GM23338 (cell line): ENCODE measurements around the gene BPIFB6. TPM values are rescaled to one million over a fixed set of nuclear protein-coding genes. Genes with fewer than 3 reads are reported as not detected.

ENCODE experiments used
- ATAC-seq: fragments of 200-7000 bp; cut with Tn5 transposase; 3 replicates; pipeline ENCODE4 v1.9.1; 2020
- DNase-seq: peaks from one replicate; pipeline ENCODE4 v3.0.0-alpha.2; 2015; ENCODE audit warnings: low spot score
- H2AFZ ChIP-seq: fragments of 200-600 bp; sonication (generic); 2 replicates; pipeline ENCODE4 v1.8.0; 2016; ENCODE audit warnings: antibody characterized with exemption, mild to moderate bottlenecking, moderate library complexity
- H3F3A ChIP-seq: fragments of 200-600 bp; sonication (generic); replicated peaks from 2 replicates; pipeline ENCODE4 v1.8.0; 2017; ENCODE audit warnings: antibody characterized with exemption, mixed run types, low read depth
- H3K27ac ChIP-seq: fragments of 200-600 bp; sonication (generic); 2 replicates; pipeline ENCODE4 v1.6.1; 2016; ENCODE audit warnings: low read depth
- H3K27me3 ChIP-seq: fragments of 200-600 bp; sonication (generic); 2 replicates; pipeline ENCODE4 v1.8.0; 2016; ENCODE audit warnings: mild to moderate bottlenecking, mixed run types, moderate library complexity; ENCODE audit not compliant: insufficient read depth
- H3K36me3 ChIP-seq: fragments of 200-600 bp; sonication (generic); 2 replicates; pipeline ENCODE4 v1.8.0; 2016; ENCODE audit warnings: mild to moderate bottlenecking; ENCODE audit not compliant: insufficient read depth
- H3K4me1 ChIP-seq: fragments of 200-600 bp; sonication (generic); 2 replicates; pipeline ENCODE4 v1.8.0; 2016; ENCODE audit warnings: mild to moderate bottlenecking, moderate library complexity; ENCODE audit not compliant: insufficient read depth
- H3K4me2 ChIP-seq: fragments of 200-600 bp; sonication (generic); 2 replicates; pipeline ENCODE4 v1.7.1; 2017; ENCODE audit warnings: mixed run types
- H3K4me3 ChIP-seq: fragments of 200-600 bp; sonication (generic); 2 replicates; pipeline ENCODE4 v1.6.1; 2016; ENCODE audit warnings: mixed run types
- H3K79me2 ChIP-seq: fragments of 200-600 bp; sonication (generic); replicated peaks from 2 replicates; pipeline ENCODE4 v1.8.0; 2017; ENCODE audit warnings: mild to moderate bottlenecking; ENCODE audit not compliant: insufficient read depth
- H3K9me2 ChIP-seq: fragments of 200-600 bp; sonication (generic); 2 replicates; pipeline ENCODE4 v1.8.0; 2017; ENCODE audit not compliant: insufficient read depth
- H4K20me1 ChIP-seq: fragments of 200-600 bp; sonication (generic); replicated peaks from 2 replicates; pipeline ENCODE4 v1.8.0; 2017; ENCODE audit warnings: mild to moderate bottlenecking; ENCODE audit not compliant: insufficient read depth
- H3K27ac Mint-ChIP-seq: 2 replicates; pipeline ENCODE4 v1.8.0; 2020; ENCODE audit warnings: inconsistent platforms, mild to moderate bottlenecking, moderate library complexity, mixed read lengths
- H3K27me3 Mint-ChIP-seq: 3 replicates; pipeline ENCODE4 v1.8.0; 2022; ENCODE audit warnings: low read depth, mild to moderate bottlenecking, moderate library complexity, mixed read lengths, inconsistent platforms; ENCODE audit not compliant: insufficient read depth, poor library complexity
- H3K36me3 Mint-ChIP-seq: 3 replicates; pipeline ENCODE4 v1.8.0; 2021; ENCODE audit warnings: low read depth, mild to moderate bottlenecking, inconsistent platforms, moderate library complexity, mixed read lengths
- H3K4me1 Mint-ChIP-seq: 3 replicates; pipeline ENCODE4 v1.8.0; 2020; ENCODE audit warnings: mild to moderate bottlenecking, inconsistent platforms, mixed read lengths
- H3K4me3 Mint-ChIP-seq: 3 replicates; pipeline ENCODE4 v1.8.0; 2021; ENCODE audit warnings: moderate library complexity, mild to moderate bottlenecking, inconsistent platforms, mixed read lengths
- H3K9me3 Mint-ChIP-seq: 3 replicates; pipeline ENCODE4 v1.8.0; 2020; ENCODE audit warnings: moderate library complexity, mild to moderate bottlenecking, inconsistent platforms, mixed read lengths
- CREB1 ChIP-seq: fragments of 250-450 bp; sonication (Bioruptor Pico); IDR thresholded peaks from 2 replicates; pipeline ENCODE4 v1.5.0; 2020; ENCODE audit warnings: low read depth, mild to moderate bottlenecking, moderate library complexity
- EZH2 ChIP-seq: fragments of 200-600 bp; sonication (generic); IDR thresholded peaks from one replicate; pipeline ENCODE4 v1.8.0; 2017; ENCODE audit warnings: antibody characterized with exemption, mild to moderate bottlenecking, low read depth; ENCODE audit not compliant: unreplicated experiment
- JUNB ChIP-seq: IDR thresholded peaks from one replicate; pipeline ENCODE4 v1.6.1; 2016; ENCODE audit warnings: antibody characterized with exemption; ENCODE audit not compliant: unreplicated experiment
- NANOG ChIP-seq: IDR thresholded peaks from 2 replicates; pipeline ENCODE4 v1.6.1; 2016; ENCODE audit warnings: antibody characterized with exemption, borderline replicate concordance
- POLR2AphosphoS5 ChIP-seq: IDR thresholded peaks from 2 replicates; pipeline ENCODE4 v1.6.1; 2016; ENCODE audit warnings: antibody characterized with exemption, low read depth
- STAT1 ChIP-seq: IDR thresholded peaks from one replicate; pipeline ENCODE4 v1.6.1; 2016; ENCODE audit warnings: antibody characterized with exemption; ENCODE audit not compliant: unreplicated experiment
- ZNF331 ChIP-seq: fragments of 250-450 bp; sonication (Bioruptor Pico); IDR thresholded peaks from 2 replicates; pipeline ENCODE4 v1.5.0; 2020; ENCODE audit warnings: low read depth, mild to moderate bottlenecking, moderate library complexity
- polyA plus RNA-seq: library from polyadenylated mRNA; unstranded; fragments of >200 nt; fragmentation: Nextera tagmentation; extraction: Ambion mirVana; gene quantifications from 2 replicates; pipeline ENCODE4 v1.2.1, GENCODE V29; 2016
- total RNA-seq: library from RNA; depleted of rRNA; stranded (reverse); fragments of >200 nt; shearing (Covaris generic); gene quantifications from 2 replicates; pipeline ENCODE4 v1.2.3, GENCODE V29; 2014
- TF ChIP-seq, protein P1 (sequence below), 2 experiments: fragments of 200-600 bp in 1 of 2; sonication (generic) in 1 of 2; conservative IDR thresholded peaks; 2 replicates each; pipeline versions ENCODE4 v1.5.1 to v1.6.1; 2016 to 2017; ENCODE audit warnings: antibody characterized with exemption in 2 of 2, low read depth in 2 of 2, mild to moderate bottlenecking in 2 of 2, moderate library complexity in 1 of 2
- TF ChIP-seq, protein P2 (sequence below): IDR thresholded peaks from one replicate; pipeline ENCODE4 v1.6.1; 2018; ENCODE audit warnings: antibody characterized with exemption; ENCODE audit not compliant: unreplicated experiment
- TF ChIP-seq, protein P3 (sequence below): IDR thresholded peaks from 2 replicates; pipeline ENCODE4 v1.6.1; 2016; ENCODE audit warnings: antibody characterized with exemption
- TF ChIP-seq, protein P4 (sequence below): fragments of 250-450 bp; sonication (Bioruptor Pico); IDR thresholded peaks from 2 replicates; pipeline ENCODE4 v1.5.0; 2020; ENCODE audit warnings: mild to moderate bottlenecking, moderate library complexity

The BPIFB6 gene
- total and polyA plus RNA-seq, 2 experiments from 2014 or later, result not detected

DNA sequence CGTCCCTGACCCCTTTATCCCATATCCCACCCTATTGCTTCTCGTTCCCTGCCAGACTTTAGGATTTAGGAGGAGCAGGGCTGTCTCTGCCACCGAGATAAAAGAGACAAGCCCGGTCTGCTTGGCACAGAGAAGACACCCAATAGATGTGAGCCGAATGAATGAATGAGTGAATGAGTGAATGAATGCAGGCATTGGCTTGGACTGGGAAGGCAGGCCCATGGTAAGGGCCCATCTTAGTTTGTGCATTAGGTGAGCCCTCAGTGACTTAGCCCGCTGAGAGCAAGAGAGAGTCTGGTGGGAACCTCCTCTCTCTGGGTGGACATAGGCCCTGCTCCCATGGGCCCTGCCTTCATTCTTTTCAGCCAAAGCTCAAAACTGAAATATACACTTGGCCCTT lies 879 bp upstream of the BPIFB6 start (continued):
- TF ChIP-seq EZH2 (no peak), ZNF331 (CRISPR knock-in tag) (no peak), STAT1 (no peak), CREB1 (CRISPR knock-in tag) (no peak), JUNB (no peak)
- TF ChIP-seq, protein P1, sequence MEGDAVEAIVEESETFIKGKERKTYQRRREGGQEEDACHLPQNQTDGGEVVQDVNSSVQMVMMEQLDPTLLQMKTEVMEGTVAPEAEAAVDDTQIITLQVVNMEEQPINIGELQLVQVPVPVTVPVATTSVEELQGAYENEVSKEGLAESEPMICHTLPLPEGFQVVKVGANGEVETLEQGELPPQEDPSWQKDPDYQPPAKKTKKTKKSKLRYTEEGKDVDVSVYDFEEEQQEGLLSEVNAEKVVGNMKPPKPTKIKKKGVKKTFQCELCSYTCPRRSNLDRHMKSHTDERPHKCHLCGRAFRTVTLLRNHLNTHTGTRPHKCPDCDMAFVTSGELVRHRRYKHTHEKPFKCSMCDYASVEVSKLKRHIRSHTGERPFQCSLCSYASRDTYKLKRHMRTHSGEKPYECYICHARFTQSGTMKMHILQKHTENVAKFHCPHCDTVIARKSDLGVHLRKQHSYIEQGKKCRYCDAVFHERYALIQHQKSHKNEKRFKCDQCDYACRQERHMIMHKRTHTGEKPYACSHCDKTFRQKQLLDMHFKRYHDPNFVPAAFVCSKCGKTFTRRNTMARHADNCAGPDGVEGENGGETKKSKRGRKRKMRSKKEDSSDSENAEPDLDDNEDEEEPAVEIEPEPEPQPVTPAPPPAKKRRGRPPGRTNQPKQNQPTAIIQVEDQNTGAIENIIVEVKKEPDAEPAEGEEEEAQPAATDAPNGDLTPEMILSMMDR (conservative IDR thresholded peaks at IDR 0.05; ENCODE audit: low read depth in 2 of 2), result no peak
- TF ChIP-seq, protein P2, sequence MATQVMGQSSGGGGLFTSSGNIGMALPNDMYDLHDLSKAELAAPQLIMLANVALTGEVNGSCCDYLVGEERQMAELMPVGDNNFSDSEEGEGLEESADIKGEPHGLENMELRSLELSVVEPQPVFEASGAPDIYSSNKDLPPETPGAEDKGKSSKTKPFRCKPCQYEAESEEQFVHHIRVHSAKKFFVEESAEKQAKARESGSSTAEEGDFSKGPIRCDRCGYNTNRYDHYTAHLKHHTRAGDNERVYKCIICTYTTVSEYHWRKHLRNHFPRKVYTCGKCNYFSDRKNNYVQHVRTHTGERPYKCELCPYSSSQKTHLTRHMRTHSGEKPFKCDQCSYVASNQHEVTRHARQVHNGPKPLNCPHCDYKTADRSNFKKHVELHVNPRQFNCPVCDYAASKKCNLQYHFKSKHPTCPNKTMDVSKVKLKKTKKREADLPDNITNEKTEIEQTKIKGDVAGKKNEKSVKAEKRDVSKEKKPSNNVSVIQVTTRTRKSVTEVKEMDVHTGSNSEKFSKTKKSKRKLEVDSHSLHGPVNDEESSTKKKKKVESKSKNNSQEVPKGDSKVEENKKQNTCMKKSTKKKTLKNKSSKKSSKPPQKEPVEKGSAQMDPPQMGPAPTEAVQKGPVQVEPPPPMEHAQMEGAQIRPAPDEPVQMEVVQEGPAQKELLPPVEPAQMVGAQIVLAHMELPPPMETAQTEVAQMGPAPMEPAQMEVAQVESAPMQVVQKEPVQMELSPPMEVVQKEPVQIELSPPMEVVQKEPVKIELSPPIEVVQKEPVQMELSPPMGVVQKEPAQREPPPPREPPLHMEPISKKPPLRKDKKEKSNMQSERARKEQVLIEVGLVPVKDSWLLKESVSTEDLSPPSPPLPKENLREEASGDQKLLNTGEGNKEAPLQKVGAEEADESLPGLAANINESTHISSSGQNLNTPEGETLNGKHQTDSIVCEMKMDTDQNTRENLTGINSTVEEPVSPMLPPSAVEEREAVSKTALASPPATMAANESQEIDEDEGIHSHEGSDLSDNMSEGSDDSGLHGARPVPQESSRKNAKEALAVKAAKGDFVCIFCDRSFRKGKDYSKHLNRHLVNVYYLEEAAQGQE, result no peak

DNA sequence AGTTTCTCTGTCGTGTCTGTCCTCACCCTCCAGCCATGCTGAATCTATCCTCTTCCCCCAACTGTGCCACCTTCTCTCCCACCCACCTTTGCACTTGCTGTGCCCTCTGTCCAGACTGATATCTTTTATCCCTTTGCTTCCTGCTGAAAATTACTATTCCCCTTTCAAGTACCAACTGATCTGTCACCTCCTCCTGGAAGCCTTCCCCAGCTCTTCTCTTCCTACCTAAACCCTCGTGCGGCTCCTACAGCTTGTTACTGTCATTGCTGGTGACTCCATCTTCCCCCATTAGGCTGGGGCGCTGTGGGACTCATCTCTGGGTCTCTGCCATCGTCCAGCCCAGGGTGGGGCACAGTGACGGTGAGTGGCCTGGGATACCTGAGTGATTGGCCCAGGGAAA lies 1.1 kb downstream of the BPIFB6 start:
- ATAC-seq, result no peak
- Mint-ChIP-seq H3K9me3 (0 out of 3 replicates have a peak, but pooled peaks cover 3% of the 10 kb centered on the region), H3K36me3 (no peaks in the 10 kb centered on the region), H3K27ac (no peak overlapping the region), H3K27me3 (peaks cover 6% of the 10 kb centered on the region), H3K4me1 (no peaks in the 10 kb centered on the region), H3K4me3 (no peak overlapping the region)
- Histone ChIP-seq H2AFZ (no peak overlapping the region), H3K9me2 (no peaks in the 10 kb centered on the region), H3K27ac (no peak overlapping the region), H3K27me3 (no peaks in the 10 kb centered on the region), H3K36me3 (no peaks in the 10 kb centered on the region), H4K20me1 (no peaks in the 10 kb centered on the region), H3F3A (no peaks in the 10 kb centered on the region), H3K4me1 (no peaks in the 10 kb centered on the region), H3K4me3 (no peak overlapping the region), H3K79me2 (no peaks in the 10 kb centered on the region), H3K4me2 (no peak overlapping the region)
- no peak for DNase-seq
- TF ChIP-seq, protein P3, sequence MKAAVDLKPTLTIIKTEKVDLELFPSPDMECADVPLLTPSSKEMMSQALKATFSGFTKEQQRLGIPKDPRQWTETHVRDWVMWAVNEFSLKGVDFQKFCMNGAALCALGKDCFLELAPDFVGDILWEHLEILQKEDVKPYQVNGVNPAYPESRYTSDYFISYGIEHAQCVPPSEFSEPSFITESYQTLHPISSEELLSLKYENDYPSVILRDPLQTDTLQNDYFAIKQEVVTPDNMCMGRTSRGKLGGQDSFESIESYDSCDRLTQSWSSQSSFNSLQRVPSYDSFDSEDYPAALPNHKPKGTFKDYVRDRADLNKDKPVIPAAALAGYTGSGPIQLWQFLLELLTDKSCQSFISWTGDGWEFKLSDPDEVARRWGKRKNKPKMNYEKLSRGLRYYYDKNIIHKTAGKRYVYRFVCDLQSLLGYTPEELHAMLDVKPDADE, result no peak
- TF ChIP-seq, protein P4, sequence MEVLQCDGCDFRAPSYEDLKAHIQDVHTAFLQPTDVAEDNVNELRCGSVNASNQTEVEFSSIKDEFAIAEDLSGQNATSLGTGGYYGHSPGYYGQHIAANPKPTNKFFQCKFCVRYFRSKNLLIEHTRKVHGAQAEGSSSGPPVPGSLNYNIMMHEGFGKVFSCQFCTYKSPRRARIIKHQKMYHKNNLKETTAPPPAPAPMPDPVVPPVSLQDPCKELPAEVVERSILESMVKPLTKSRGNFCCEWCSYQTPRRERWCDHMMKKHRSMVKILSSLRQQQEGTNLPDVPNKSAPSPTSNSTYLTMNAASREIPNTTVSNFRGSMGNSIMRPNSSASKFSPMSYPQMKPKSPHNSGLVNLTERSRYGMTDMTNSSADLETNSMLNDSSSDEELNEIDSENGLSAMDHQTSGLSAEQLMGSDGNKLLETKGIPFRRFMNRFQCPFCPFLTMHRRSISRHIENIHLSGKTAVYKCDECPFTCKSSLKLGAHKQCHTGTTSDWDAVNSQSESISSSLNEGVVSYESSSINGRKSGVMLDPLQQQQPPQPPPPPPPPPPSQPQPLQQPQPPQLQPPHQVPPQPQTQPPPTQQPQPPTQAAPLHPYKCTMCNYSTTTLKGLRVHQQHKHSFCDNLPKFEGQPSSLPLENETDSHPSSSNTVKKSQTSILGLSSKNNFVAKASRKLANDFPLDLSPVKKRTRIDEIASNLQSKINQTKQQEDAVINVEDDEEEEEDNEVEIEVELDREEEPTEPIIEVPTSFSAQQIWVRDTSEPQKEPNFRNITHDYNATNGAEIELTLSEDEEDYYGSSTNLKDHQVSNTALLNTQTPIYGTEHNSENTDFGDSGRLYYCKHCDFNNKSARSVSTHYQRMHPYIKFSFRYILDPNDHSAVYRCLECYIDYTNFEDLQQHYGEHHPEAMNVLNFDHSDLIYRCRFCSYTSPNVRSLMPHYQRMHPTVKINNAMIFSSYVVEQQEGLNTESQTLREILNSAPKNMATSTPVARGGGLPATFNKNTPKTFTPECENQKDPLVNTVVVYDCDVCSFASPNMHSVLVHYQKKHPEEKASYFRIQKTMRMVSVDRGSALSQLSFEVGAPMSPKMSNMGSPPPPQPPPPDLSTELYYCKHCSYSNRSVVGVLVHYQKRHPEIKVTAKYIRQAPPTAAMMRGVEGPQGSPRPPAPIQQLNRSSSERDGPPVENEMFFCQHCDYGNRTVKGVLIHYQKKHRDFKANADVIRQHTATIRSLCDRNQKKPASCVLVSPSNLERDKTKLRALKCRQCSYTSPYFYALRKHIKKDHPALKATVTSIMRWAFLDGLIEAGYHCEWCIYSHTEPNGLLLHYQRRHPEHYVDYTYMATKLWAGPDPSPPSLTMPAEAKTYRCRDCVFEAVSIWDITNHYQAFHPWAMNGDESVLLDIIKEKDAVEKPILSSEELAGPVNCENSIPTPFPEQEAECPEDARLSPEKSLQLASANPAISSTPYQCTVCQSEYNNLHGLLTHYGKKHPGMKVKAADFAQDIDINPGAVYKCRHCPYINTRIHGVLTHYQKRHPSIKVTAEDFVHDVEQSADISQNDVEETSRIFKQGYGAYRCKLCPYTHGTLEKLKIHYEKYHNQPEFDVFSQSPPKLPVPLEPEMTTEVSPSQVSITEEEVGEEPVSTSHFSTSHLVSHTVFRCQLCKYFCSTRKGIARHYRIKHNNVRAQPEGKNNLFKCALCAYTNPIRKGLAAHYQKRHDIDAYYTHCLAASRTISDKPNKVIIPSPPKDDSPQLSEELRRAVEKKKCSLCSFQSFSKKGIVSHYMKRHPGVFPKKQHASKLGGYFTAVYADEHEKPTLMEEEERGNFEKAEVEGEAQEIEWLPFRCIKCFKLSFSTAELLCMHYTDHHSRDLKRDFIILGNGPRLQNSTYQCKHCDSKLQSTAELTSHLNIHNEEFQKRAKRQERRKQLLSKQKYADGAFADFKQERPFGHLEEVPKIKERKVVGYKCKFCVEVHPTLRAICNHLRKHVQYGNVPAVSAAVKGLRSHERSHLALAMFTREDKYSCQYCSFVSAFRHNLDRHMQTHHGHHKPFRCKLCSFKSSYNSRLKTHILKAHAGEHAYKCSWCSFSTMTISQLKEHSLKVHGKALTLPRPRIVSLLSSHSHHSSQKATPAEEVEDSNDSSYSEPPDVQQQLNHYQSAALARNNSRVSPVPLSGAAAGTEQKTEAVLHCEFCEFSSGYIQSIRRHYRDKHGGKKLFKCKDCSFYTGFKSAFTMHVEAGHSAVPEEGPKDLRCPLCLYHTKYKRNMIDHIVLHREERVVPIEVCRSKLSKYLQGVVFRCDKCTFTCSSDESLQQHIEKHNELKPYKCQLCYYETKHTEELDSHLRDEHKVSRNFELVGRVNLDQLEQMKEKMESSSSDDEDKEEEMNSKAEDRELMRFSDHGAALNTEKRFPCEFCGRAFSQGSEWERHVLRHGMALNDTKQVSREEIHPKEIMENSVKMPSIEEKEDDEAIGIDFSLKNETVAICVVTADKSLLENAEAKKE (CRISPR knock-in tag), result no peak
- no peak for TF ChIP-seq STAT1
- no peak for TF ChIP-seq EZH2
- no peak for TF ChIP-seq CREB1 (CRISPR knock-in tag)
- TF ChIP-seq POLR2AphosphoS5, result no peak
- no peak for TF ChIP-seq NANOG
- TF ChIP-seq JUNB, result no peak
